K562 (cell line): ENCODE results near the gene FGF5. TPM values are rescaled to one million over a fixed set of nuclear protein-coding genes. Genes with fewer than 3 reads are reported as not detected.
"Not testable (repeated sequence)": the region's sequence is repeated elsewhere in the genome, so short reads cannot be mapped to it uniquely, and the experiment has no call there.

Experiments used
- ATAC-seq: fragments of 200-7000 bp; cut with Tn5 transposase; 3 replicates; pipeline ENCODE4 v1.9.1; 2020; ENCODE audit warnings: moderate library complexity
- BruUV-seq: library from RNA; stranded (reverse); fragments of 400-500 nt; replicated peaks from 2 replicates; lab custom pipeline; 2021; lab: Mats Ljungman, UMichigan
- CTCF ChIA-PET: fragments of 300-600 bp; formaldehyde crosslinking; extraction: SDS; loops from one replicate; lab custom pipeline; 2021; ENCODE audit warnings: low intra/inter-chr PET ratio; lab: Yijun Ruan, JAX
- POLR2A ChIA-PET: fragments of 300-600, 350-650 bp; sonication (Branson Sonifier 250); formaldehyde crosslinking; extraction: SDS; loops from one replicate; lab custom pipeline; 2021; ENCODE audit warnings: antibody characterized with exemption, inconsistent platforms; lab: Yijun Ruan, JAX
- DNase-seq, 4 experiments: peaks; one replicate each; pipeline versions ENCODE4 v3.0.0 to v3.0.0-alpha.2; 2011 to 2018; ENCODE audit warnings: low spot score in 3 of 4, mixed read lengths in 3 of 4; ENCODE audit errors: extremely low read depth in 1 of 4
- FAIRE-seq: peaks from 2 replicates; lab custom pipeline; 2011; peaks lifted over from hg19 to GRCh38; lab: Jason Lieb, UNC
- H2AFZ ChIP-seq: 2 replicates; pipeline ENCODE4 v1.6.0; 2011; ENCODE audit warnings: low read depth, low read length, control low read depth, inconsistent platforms
- H3K27ac ChIP-seq: fragments of 200-600 bp; 3 replicates; pipeline ENCODE4 v1.8.0; 2011; ENCODE audit warnings: low read depth, mild to moderate bottlenecking, control low read depth, inconsistent platforms, low read length, moderate library complexity, mixed read lengths; ENCODE audit errors: extremely low read depth
- H3K27me3 ChIP-seq, 2 experiments: fragments of 300-600 bp in 1 of 2; 2 replicates in 1 of 2; 3 replicates in 1 of 2; pipeline versions ENCODE4 v1.6.0 to v1.8.0; 2011; ENCODE audit warnings: inconsistent platforms in 2 of 2, low read length in 2 of 2, mild to moderate bottlenecking in 1 of 2, mixed read lengths in 1 of 2, moderate library complexity in 1 of 2; ENCODE audit not compliant: control insufficient read depth in 2 of 2, insufficient read depth in 2 of 2
- H3K36me3 ChIP-seq: fragments of 300-600 bp; 3 replicates; pipeline ENCODE4 v1.8.0; 2011; ENCODE audit warnings: mild to moderate bottlenecking, low read length, inconsistent platforms; ENCODE audit not compliant: control insufficient read depth, insufficient read depth
- H3K4me1 ChIP-seq, 2 experiments: fragments of 200-600 bp in 1 of 2; replicated peaks in 1 of 2; 2 replicates in 1 of 2; 3 replicates in 1 of 2; pipeline versions ENCODE4 v1.5.1 to v1.8.0; 2011; ENCODE audit warnings: inconsistent platforms in 2 of 2, low read length in 2 of 2, mild to moderate bottlenecking in 1 of 2, mixed read lengths in 1 of 2, moderate library complexity in 1 of 2; ENCODE audit not compliant: control insufficient read depth in 2 of 2, insufficient read depth in 2 of 2
- H3K4me2 ChIP-seq: 2 replicates; pipeline ENCODE4 v1.6.1; 2011; ENCODE audit warnings: low read length, control low read depth, inconsistent platforms, mixed read lengths; ENCODE audit not compliant: insufficient read depth
- H3K4me3 ChIP-seq: fragments of 200-600 bp; sonication (generic), shearing (Covaris generic); 2 replicates; pipeline ENCODE4 v1.5.1; 2016; ENCODE audit warnings: control low read depth, inconsistent platforms
- H3K79me2 ChIP-seq: fragments of 200-600 bp; 3 replicates; pipeline ENCODE4 v1.8.0; 2011; ENCODE audit warnings: low read length, inconsistent platforms; ENCODE audit not compliant: control insufficient read depth, insufficient read depth
- H3K9ac ChIP-seq, 2 experiments: 2 replicates each; pipeline versions ENCODE4 v1.6.0 to v1.6.1; 2011; ENCODE audit warnings: low read depth in 2 of 2, low read length in 2 of 2, control low read depth in 1 of 2, inconsistent platforms in 1 of 2, mild to moderate bottlenecking in 1 of 2, mixed read lengths in 1 of 2; ENCODE audit not compliant: insufficient read depth in 1 of 2
- H3K9me1 ChIP-seq: one replicate; pipeline ENCODE4 v1.6.0; 2011; ENCODE audit warnings: inconsistent platforms, mild to moderate bottlenecking, low read length, moderate library complexity; ENCODE audit not compliant: control insufficient read depth, insufficient read depth
- H3K9me3 ChIP-seq: replicated peaks from 2 replicates; pipeline ENCODE4 v1.5.1; 2011; ENCODE audit warnings: low read depth, low read length, inconsistent platforms; ENCODE audit not compliant: control insufficient read depth, insufficient read depth
- H4K20me1 ChIP-seq: replicated peaks from 2 replicates; pipeline ENCODE4 v1.6.1; 2011; ENCODE audit warnings: low read length, inconsistent platforms, mixed read lengths; ENCODE audit not compliant: control insufficient read depth, insufficient read depth
- DIDO1 ChIP-seq: fragments of 450-650 bp; IDR thresholded peaks from 2 replicates; pipeline ENCODE4 v1.6.1; 2016; ENCODE audit warnings: low read depth, missing biosample characterization, missing genetic modification characterization
- GATA2 ChIP-seq: sonication (generic); formaldehyde crosslinking; IDR thresholded peaks from 2 replicates; pipeline ENCODE4 v1.4.0; 2020; ENCODE audit warnings: mild to moderate bottlenecking, missing genetic modification reagents
- NRF1 ChIP-seq, 2 experiments: fragments of 450-650 bp; IDR thresholded peaks in 1 of 2; conservative IDR thresholded peaks in 1 of 2; 2 replicates each; pipeline ENCODE4 v1.6.1; 2014; ENCODE audit warnings: mild to moderate bottlenecking in 2 of 2
- WGBS: fragments of 100-300 bp; shearing (Covaris generic); methylation state at CpG from one replicate; pipeline ENCODE4 v1.1.6; 2016; ENCODE audit warnings: low coverage, mixed read lengths; ENCODE audit not compliant: insufficient coverage; ENCODE audit errors: missing lambda C conversion rate; 5-methylcytosine and 5-hydroxymethylcytosine counted together
- in situ Hi-C: fragments of 300-500 bp; cut with MboI; formaldehyde crosslinking; loops from 4 replicates; pipeline ENCODE4 v1.15.0; 2018; ENCODE audit warnings: inconsistent platforms, mixed read lengths
- intact Hi-C: fragments of 100-400 bp; cut with micrococcal nuclease; formaldehyde crosslinking; loops from 2 replicates; pipeline ENCODE4 v1.14.2; 2022
- polyA plus RNA-seq, 8 experiments: library from polyadenylated mRNA; depleted of rRNA in 4 of 8; stranded (reverse) in 5 of 8; unstranded in 3 of 8; fragments of >200 nt; fragmentation: Nextera tagmentation in 2 of 8; fragmentation: Illumina TruSeq in 1 of 8; extraction: Ambion mirVana in 2 of 8; extraction: Trizol in 1 of 8; gene quantifications; 2 replicates each; pipeline versions ENCODE4 v1.2.1 to v1.2.3, GENCODE V29; 2011 to 2014; ENCODE audit warnings: inconsistent platforms in 1 of 8, missing spikeins in 1 of 8
- total RNA-seq, 7 experiments: library from RNA; depleted of rRNA in 6 of 7; stranded (reverse); fragments of >200 nt in 6 of 7; fragmentation: Illumina TruSeq in 2 of 7; extraction: Trizol in 2 of 7; gene quantifications; 2 replicates each; pipeline versions ENCODE4 v1.2.1 to v1.2.3, GENCODE V29; 2011 to 2021; ENCODE audit warnings: low replicate concordance in 1 of 7
- TF ChIP-seq, protein P1 (sequence below): fragments of 250-450 bp; sonication (Bioruptor Pico); IDR thresholded peaks from 2 replicates; pipeline ENCODE4 v1.8.0; 2021; ENCODE audit warnings: moderate library complexity, mild to moderate bottlenecking, inconsistent platforms

The FGF5 gene
- total and polyA plus RNA-seq, 9 of the 15 experiments (the other 6 are each of a cell fraction or from before 2014, with no cell fraction given), result 0.38 to 2.7 (median 1.1) TPM

DNA sequence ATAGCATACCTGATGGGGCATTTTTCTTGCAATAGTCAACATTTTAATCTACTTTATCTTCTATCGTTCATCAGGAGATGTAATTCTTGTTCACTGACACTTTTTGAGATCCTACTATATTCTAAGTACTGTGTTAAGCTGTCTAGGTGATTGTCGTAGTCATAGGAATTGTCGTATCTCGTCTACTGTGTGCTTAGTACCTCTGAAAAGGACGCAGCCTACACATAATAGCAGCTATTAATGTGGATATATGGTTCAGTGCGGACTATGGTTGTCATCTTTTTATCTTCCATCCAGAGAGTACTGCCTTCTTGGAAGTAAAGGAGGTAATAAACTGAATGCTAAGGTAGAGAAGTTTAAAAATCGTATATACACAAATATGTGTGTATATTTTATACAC, 47.2 kb downstream of the FGF5 start:
- ATAC-seq, result no peak
- intact Hi-C loops, result no loop called here
- BruUV-seq, result no TSS peak
- H3K9me1 ChIP-seq, result no peaks in the 10 kb centered on the region
- POLR2A ChIA-PET, result no interaction called here
- no peak for DNase-seq
- H3K4me3 ChIP-seq, result no peak overlapping the region
- H3K4me1 ChIP-seq, result no peaks in the 10 kb centered on the region
- H3K9me3 ChIP-seq, result no peaks in the 10 kb centered on the region
- no peak overlapping the region for H3K27ac ChIP-seq
- H3K4me2 ChIP-seq, result no peak overlapping the region
- H3K36me3 ChIP-seq, result no peaks in the 10 kb centered on the region
- no peak overlapping the region for H3K9ac ChIP-seq
- TF ChIP-seq, protein P1, sequence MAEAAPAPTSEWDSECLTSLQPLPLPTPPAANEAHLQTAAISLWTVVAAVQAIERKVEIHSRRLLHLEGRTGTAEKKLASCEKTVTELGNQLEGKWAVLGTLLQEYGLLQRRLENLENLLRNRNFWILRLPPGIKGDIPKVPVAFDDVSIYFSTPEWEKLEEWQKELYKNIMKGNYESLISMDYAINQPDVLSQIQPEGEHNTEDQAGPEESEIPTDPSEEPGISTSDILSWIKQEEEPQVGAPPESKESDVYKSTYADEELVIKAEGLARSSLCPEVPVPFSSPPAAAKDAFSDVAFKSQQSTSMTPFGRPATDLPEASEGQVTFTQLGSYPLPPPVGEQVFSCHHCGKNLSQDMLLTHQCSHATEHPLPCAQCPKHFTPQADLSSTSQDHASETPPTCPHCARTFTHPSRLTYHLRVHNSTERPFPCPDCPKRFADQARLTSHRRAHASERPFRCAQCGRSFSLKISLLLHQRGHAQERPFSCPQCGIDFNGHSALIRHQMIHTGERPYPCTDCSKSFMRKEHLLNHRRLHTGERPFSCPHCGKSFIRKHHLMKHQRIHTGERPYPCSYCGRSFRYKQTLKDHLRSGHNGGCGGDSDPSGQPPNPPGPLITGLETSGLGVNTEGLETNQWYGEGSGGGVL (CRISPR knock-in tag), result no peak
- TF ChIP-seq GATA2 (CRISPR knock-in tag) (no peak), NRF1 (conservative IDR thresholded peaks at IDR 0.05 in 1 of 2, IDR thresholded peaks at IDR 0.05 in 1 of 2) (no peak), DIDO1 (tag) (no peak)
- no peaks in the 10 kb centered on the region for H3K79me2 ChIP-seq
- in situ Hi-C loops, result no loop called here
- no peaks in the 10 kb centered on the region for H3K27me3 ChIP-seq
- no peak for FAIRE-seq
- 14% methylated on average over 7 of the region's 7 CpGs for WGBS
- CTCF ChIA-PET, result no interaction called here
- H2AFZ ChIP-seq, result 0 out of 2 replicates have a peak overlapping the region, but pooled peaks have one; percentile 10
- H4K20me1 ChIP-seq, result no peaks in the 10 kb centered on the region

DNA sequence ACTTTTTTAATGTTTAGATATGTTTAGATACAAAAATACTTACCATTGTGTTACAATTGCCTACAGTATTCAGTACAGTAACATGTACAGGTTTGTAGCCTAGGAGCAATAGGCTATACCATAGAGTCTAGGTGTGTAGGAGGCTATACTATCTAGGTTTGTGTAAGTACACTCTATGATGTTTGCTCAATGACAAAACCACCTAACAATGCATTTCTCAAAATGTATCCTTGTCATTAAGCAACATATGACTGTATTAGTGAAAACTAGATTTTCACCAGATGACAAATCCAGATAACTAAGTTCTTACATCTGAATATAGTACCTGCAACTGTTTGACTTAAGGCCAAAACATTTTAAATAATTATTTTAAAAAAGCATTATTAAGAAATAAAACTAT, 49.4 kb downstream of the FGF5 start:
- H2AFZ ChIP-seq, POLR2A ChIA-PET, ATAC-seq, H3K27ac ChIP-seq, H3K4me2 ChIP-seq, H3K36me3 ChIP-seq, H3K4me3 ChIP-seq, H3K9me3 ChIP-seq, H3K79me2 ChIP-seq, H4K20me1 ChIP-seq, H3K9me1 ChIP-seq, FAIRE-seq, H3K4me1 ChIP-seq, H3K27me3 ChIP-seq, BruUV-seq, DNase-seq, intact Hi-C loops, H3K9ac ChIP-seq, in situ Hi-C loops, CTCF ChIA-PET: not testable (repeated sequence)
